GM12878 (cell line): ENCODE data around the gene MGLL. TPM values are rescaled to one million over a fixed set of nuclear protein-coding genes. Genes with fewer than 3 reads are reported as not detected.

Experiments
- ATAC-seq: fragments of 200-7000 bp; cut with Tn5 transposase; 3 replicates; pipeline ENCODE4 v1.9.1; 2020; ENCODE audit warnings: mild to moderate bottlenecking, moderate library complexity
- BruUV-seq: library from RNA; stranded (reverse); fragments of 400-500 nt; replicated peaks from 2 replicates; lab custom pipeline; 2021; lab: Mats Ljungman, UMichigan
- CTCF ChIA-PET: fragments of 300-600 bp; sonication (Branson Sonifier 250); formaldehyde crosslinking; extraction: SDS; loops from one replicate; lab custom pipeline; 2021; ENCODE audit warnings: inconsistent platforms; lab: Yijun Ruan, JAX
- POLR2A ChIA-PET: fragments of 350-600 bp; formaldehyde crosslinking; extraction: SDS; loops from one replicate; lab custom pipeline; 2021; ENCODE audit warnings: inconsistent platforms; lab: Charles Lee
- RAD21 ChIA-PET: fragments of 300-600 bp; sonication (Branson Sonifier 250); formaldehyde crosslinking; loops from one replicate; lab custom pipeline; 2023; ENCODE audit warnings: antibody characterized with exemption; ENCODE audit not compliant: unreplicated experiment; lab: Charles Lee
- SMC1A ChIA-PET: fragments of 300-600 bp; sonication (Branson Sonifier 250); formaldehyde crosslinking; loops from one replicate; lab custom pipeline; 2023; ENCODE audit not compliant: unreplicated experiment, uncharacterized antibody; lab: Charles Lee
- DNase-seq: peaks from one replicate; pipeline ENCODE4 v3.0.0-alpha.2; 2011; ENCODE audit warnings: low read depth, low spot score
- FAIRE-seq: peaks from 3 replicates; lab custom pipeline; 2011; peaks lifted over from hg19 to GRCh38; lab: Jason Lieb, UNC
- H2AFZ ChIP-seq: 2 replicates; pipeline ENCODE4 v1.6.0; 2011; ENCODE audit warnings: low read depth, low read length, control low read depth; ENCODE audit not compliant: control insufficient read depth
- H3K27ac ChIP-seq: 2 replicates; pipeline ENCODE4 v1.5.1; 2011; ENCODE audit warnings: control low read depth; ENCODE audit not compliant: control insufficient read depth, insufficient read depth
- H3K27me3 ChIP-seq, 2 experiments: replicated peaks in 1 of 2; 2 replicates each; pipeline versions ENCODE4 v1.6.0 to v1.6.1; 2011; ENCODE audit warnings: low read length in 1 of 2; ENCODE audit not compliant: control insufficient read depth in 2 of 2, insufficient read depth in 2 of 2
- H3K36me3 ChIP-seq, 2 experiments: 2 replicates each; pipeline ENCODE4 v1.5.1; 2011; ENCODE audit warnings: low read length in 1 of 2; ENCODE audit not compliant: control insufficient read depth in 2 of 2, insufficient read depth in 2 of 2
- H3K4me1 ChIP-seq: 2 replicates; pipeline ENCODE4 v1.6.1; 2011; ENCODE audit warnings: mild to moderate bottlenecking, low read length, moderate library complexity, mixed read lengths; ENCODE audit not compliant: control insufficient read depth, insufficient read depth
- H3K4me2 ChIP-seq: 2 replicates; pipeline ENCODE4 v1.6.0; 2011; ENCODE audit warnings: control low read depth; ENCODE audit not compliant: control insufficient read depth, insufficient read depth
- H3K4me3 ChIP-seq: fragments of 200-600 bp; sonication (generic); 2 replicates; pipeline ENCODE4 v1.5.1; 2016
- H3K79me2 ChIP-seq: 2 replicates; pipeline ENCODE4 v1.6.0; 2011; ENCODE audit warnings: low read length; ENCODE audit not compliant: control insufficient read depth, insufficient read depth
- H3K9ac ChIP-seq: 2 replicates; pipeline ENCODE4 v1.8.0; 2011; ENCODE audit warnings: low read length, control low read depth, mixed read lengths; ENCODE audit not compliant: control insufficient read depth, insufficient read depth
- H3K9me3 ChIP-seq: replicated peaks from 3 replicates; pipeline ENCODE4 v1.5.1; 2011; ENCODE audit warnings: mild to moderate bottlenecking, low read length; ENCODE audit not compliant: control insufficient read depth, insufficient read depth
- H4K20me1 ChIP-seq: 2 replicates; pipeline ENCODE4 v1.6.0; 2011; ENCODE audit not compliant: control insufficient read depth, insufficient read depth
- HDAC6 ChIP-seq: fragments of 200-600 bp; sonication (generic); IDR thresholded peaks from one replicate; pipeline ENCODE4 v1.8.0; 2017; ENCODE audit warnings: antibody characterized with exemption; ENCODE audit not compliant: unreplicated experiment
- KDM1A ChIP-seq: fragments of 200-600 bp; sonication (generic); IDR thresholded peaks from 2 replicates; pipeline ENCODE4 v1.6.1; 2016; ENCODE audit warnings: borderline replicate concordance
- MXI1 ChIP-seq: fragments of 150-350 bp; IDR thresholded peaks from 2 replicates; pipeline ENCODE4 v1.6.1; 2011; ENCODE audit warnings: low read depth, mild to moderate bottlenecking, inconsistent platforms, low read length, improper control_type of control experiment
- NFIC ChIP-seq: IDR thresholded peaks from 2 replicates; pipeline ENCODE4 v1.6.1; 2012; ENCODE audit warnings: low read depth, mild to moderate bottlenecking, inconsistent platforms, low read length, moderate library complexity
- NR2C2 ChIP-seq: IDR thresholded peaks from 2 replicates; pipeline ENCODE4 v1.6.1; 2011; ENCODE audit warnings: borderline replicate concordance, low read depth; ENCODE audit not compliant: control insufficient read depth, insufficient read length
- SREBF2 ChIP-seq: IDR thresholded peaks from 2 replicates; pipeline ENCODE4 v1.6.1; 2012; ENCODE audit warnings: mild to moderate bottlenecking, low read length
- YY1 ChIP-seq: IDR thresholded peaks from 2 replicates; pipeline ENCODE4 v1.6.1; 2011; ENCODE audit warnings: low read depth, mild to moderate bottlenecking, low read length
- ZNF217 ChIP-seq: fragments of 450-650 bp; IDR thresholded peaks from 2 replicates; pipeline ENCODE4 v1.6.1; 2017; ENCODE audit warnings: antibody characterized with exemption, mild to moderate bottlenecking
- WGBS: methylation state at CpG from one replicate; pipeline ENCODE4 v1.1.6; 2016; ENCODE audit warnings: low lambda C conversion rate; ENCODE audit not compliant: insufficient replicate concordance, insufficient coverage; ENCODE audit errors: missing lambda C conversion rate; 5-methylcytosine and 5-hydroxymethylcytosine counted together
- in situ Hi-C: fragments of 300-500 bp; cut with MboI; formaldehyde crosslinking; loops from 9 replicates; pipeline ENCODE4 v1.14.3; 2018; ENCODE audit warnings: mixed read lengths
- intact Hi-C: fragments of 100-400 bp; cut with micrococcal nuclease; formaldehyde crosslinking; loops from one replicate; pipeline ENCODE4 v1.14.2; 2022; ENCODE audit not compliant: unreplicated experiment
- polyA plus RNA-seq, 11 experiments: library from polyadenylated mRNA; depleted of rRNA in 4 of 11; unstranded in 6 of 11; stranded (reverse) in 5 of 11; fragments of >200 nt; fragmentation: Nextera tagmentation in 4 of 11; fragmentation: Illumina TruSeq in 1 of 11; extraction: Ambion mirVana in 4 of 11; extraction: Trizol in 1 of 11; gene quantifications; 1 replicate in 1 of 11; 2 replicates in 10 of 11; pipeline versions ENCODE4 v1.2.1 to v1.2.3, GENCODE V29; 2011 to 2016; ENCODE audit warnings: inconsistent platforms in 2 of 11, missing spikeins in 2 of 11, low read depth in 1 of 11
- total RNA-seq, 4 experiments: library from RNA; depleted of rRNA in 3 of 4; stranded (reverse); fragments of >200 nt in 3 of 4; fragmentation: Illumina TruSeq in 1 of 4; extraction: Trizol in 1 of 4; gene quantifications; 2 replicates each; pipeline versions ENCODE4 v1.2.1 to v1.2.3, GENCODE V29; 2013 to 2021
- TF ChIP-seq, protein P1 (sequence below): fragments of 450-650 bp; IDR thresholded peaks from 2 replicates; pipeline ENCODE4 v1.6.1; 2017; ENCODE audit warnings: mild to moderate bottlenecking, low read depth, inconsistent platforms; ENCODE audit not compliant: poor library complexity, severe bottlenecking
- TF ChIP-seq, protein P2 (sequence below): fragments of 450-650 bp; formaldehyde crosslinking; IDR thresholded peaks from 2 replicates; pipeline ENCODE4 v1.4.0; 2022; ENCODE audit warnings: mild to moderate bottlenecking, moderate library complexity

Gene MGLL
- total and polyA plus RNA-seq, 10 of the 15 experiments (the other 5 are each of a cell fraction or from before 2014, with no cell fraction given): 44.9 to 177 (median 72.9) TPM

- ATAC-seq: no peak
- no peak overlapping the region for H2AFZ ChIP-seq
- TF ChIP-seq MXI1 (no peak), ZNF217 (no peak), NFIC (no peak), YY1 (no peak), SREBF2 (no peak), KDM1A (no peak), NR2C2 (no peak), HDAC6 (no peak)
- TF ChIP-seq, protein P1, sequence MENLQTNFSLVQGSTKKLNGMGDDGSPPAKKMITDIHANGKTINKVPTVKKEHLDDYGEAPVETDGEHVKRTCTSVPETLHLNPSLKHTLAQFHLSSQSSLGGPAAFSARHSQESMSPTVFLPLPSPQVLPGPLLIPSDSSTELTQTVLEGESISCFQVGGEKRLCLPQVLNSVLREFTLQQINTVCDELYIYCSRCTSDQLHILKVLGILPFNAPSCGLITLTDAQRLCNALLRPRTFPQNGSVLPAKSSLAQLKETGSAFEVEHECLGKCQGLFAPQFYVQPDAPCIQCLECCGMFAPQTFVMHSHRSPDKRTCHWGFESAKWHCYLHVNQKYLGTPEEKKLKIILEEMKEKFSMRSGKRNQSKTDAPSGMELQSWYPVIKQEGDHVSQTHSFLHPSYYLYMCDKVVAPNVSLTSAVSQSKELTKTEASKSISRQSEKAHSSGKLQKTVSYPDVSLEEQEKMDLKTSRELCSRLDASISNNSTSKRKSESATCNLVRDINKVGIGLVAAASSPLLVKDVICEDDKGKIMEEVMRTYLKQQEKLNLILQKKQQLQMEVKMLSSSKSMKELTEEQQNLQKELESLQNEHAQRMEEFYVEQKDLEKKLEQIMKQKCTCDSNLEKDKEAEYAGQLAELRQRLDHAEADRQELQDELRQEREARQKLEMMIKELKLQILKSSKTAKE: no peak
- TF ChIP-seq, protein P2, sequence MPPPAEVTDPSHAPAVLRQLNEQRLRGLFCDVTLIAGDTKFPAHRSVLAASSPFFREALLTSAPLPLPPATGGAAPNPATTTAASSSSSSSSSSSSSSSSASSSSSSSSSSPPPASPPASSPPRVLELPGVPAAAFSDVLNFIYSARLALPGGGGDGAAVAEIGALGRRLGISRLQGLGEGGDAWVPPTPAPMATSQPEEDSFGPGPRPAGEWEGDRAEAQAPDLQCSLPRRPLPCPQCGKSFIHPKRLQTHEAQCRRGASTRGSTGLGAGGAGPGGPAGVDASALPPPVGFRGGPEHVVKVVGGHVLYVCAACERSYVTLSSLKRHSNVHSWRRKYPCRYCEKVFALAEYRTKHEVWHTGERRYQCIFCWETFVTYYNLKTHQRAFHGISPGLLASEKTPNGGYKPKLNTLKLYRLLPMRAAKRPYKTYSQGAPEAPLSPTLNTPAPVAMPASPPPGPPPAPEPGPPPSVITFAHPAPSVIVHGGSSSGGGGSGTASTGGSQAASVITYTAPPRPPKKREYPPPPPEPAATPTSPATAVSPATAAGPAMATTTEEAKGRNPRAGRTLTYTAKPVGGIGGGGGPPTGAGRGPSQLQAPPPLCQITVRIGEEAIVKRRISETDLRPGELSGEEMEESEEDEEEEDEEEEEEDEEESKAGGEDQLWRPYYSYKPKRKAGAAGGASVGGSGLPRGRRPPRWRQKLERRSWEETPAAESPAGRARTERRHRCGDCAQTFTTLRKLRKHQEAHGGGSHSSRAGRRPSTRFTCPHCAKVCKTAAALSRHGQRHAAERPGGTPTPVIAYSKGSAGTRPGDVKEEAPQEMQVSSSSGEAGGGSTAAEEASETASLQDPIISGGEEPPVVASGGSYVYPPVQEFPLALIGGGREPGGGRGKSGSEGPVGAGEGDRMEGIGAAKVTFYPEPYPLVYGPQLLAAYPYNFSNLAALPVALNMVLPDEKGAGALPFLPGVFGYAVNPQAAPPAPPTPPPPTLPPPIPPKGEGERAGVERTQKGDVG (CRISPR knock-in tag): no peak
- TF ChIP-seq, all 136 proteins: peak for 0
- Histone ChIP-seq H3K79me2 (peaks cover 5% of the 10 kb centered on the region), H3K27ac (no peak overlapping the region), H3K9ac (no peak overlapping the region), H3K4me3 (no peak overlapping the region), H3K9me3 (no peaks in the 10 kb centered on the region), H3K27me3 (no peaks in the 10 kb centered on the region), H3K4me1 (peaks cover 25% of the 10 kb centered on the region), H4K20me1 (no peaks in the 10 kb centered on the region), H3K4me2 (no peak overlapping the region), H3K36me3 (no peaks in the 10 kb centered on the region)
- DNase-seq: no peak
- BruUV-seq: no TSS peak
- CTCF ChIA-PET: no interaction called here
- FAIRE-seq: no peak
- in situ Hi-C loops (no loop called here), intact Hi-C loops (no loop called here)
- RAD21 ChIA-PET: no interaction called here
- SMC1A ChIA-PET: no interaction called here
- POLR2A ChIA-PET: no interaction called here
- WGBS: 85% methylated on average over 21 of the region's 21 CpGs
Observed at GRCh38 chr3:127676921-127677351, 145.4 kb downstream of the MGLL start.
